Measurements from ENCODE around the gene CADM4. TPM values are rescaled to one million over a fixed set of nuclear protein-coding genes. Genes with fewer than 3 reads are reported as not detected.
"Not testable (repeated sequence)": the region's sequence is repeated elsewhere in the genome, so short reads cannot be mapped to it uniquely, and the experiment has no call there.

Gene CADM4
- polyA plus RNA-seq, 1 donor (not counting 4 experiments of a cell fraction or from before 2014, with no cell fraction given): 4.3 TPM

GRCh38 chr19:43638214-43638994, 1.2 kb downstream of the CADM4 start:
- Histone ChIP-seq H3K9ac (ENCODE audit: control insufficient read depth, extremely low read depth, insufficient read depth, low read length) (no peak overlapping the region), H2AFZ (ENCODE audit: control insufficient read depth, low read length) (no peak overlapping the region), H3K27ac (ENCODE audit: control insufficient read depth, insufficient read depth, low read length) (no peak overlapping the region), H3K79me2 (ENCODE audit: control insufficient read depth, insufficient read depth, low read length) (no peaks in the 10 kb centered on the region), H3K4me1 (ENCODE audit: control insufficient read depth, extremely low read depth, insufficient read depth, low read length) (peaks cover 18% of the 10 kb centered on the region), H3K9me1 (ENCODE audit: control insufficient read depth, extremely low read depth, insufficient read depth, low read length) (no peaks in the 10 kb centered on the region), H3K27me3 (ENCODE audit: control insufficient read depth, extremely low read depth, insufficient read depth, low read length) (peaks cover 15% of the 10 kb centered on the region), H3K9me3 (ENCODE audit: control insufficient read depth, low read depth, low read length) (no peaks in the 10 kb centered on the region), H3K36me3 (ENCODE audit: control insufficient read depth in 2 of 2, extremely low read depth in 1 of 2, insufficient read depth in 2 of 2, low read length in 2 of 2) (no peaks in the 10 kb centered on the region), H3K4me2 (ENCODE audit: control insufficient read depth, extremely low read depth, insufficient read depth, low read depth, low read length) (peak overlapping the region; percentile 27), H4K20me1 (ENCODE audit: control insufficient read depth, extremely low read depth, insufficient read depth, low read length) (no peaks in the 10 kb centered on the region), H3K4me3 (ENCODE audit: control insufficient read depth in 2 of 3, extremely low read depth in 1 of 3, insufficient read depth in 2 of 3, low read depth in 1 of 3, low read length in 3 of 3) (no peak overlapping the region)
- FAIRE-seq (no peak), DNase-seq (ENCODE audit: low read depth, low spot score) (no peak)
- dilution Hi-C loops (cut with MboI; ENCODE audit: extremely low pct_ligation_motif_present, low sequenced_read_pairs): no loop called here
- TF ChIP-seq EZH2 (IDR thresholded peaks at IDR 0.05; ENCODE audit: low read length) (no peak), CTCF (optimal IDR thresholded peaks at IDR 0.05 in 1 of 3, IDR thresholded peaks at IDR 0.05 in 1 of 3, conservative IDR thresholded peaks at IDR 0.05 in 1 of 3; ENCODE audit: extremely low read depth in 1 of 3, insufficient read depth in 2 of 3, low read length in 3 of 3) (no peak)

GRCh38 chr19:43636121-43636683, 3.4 kb downstream of the CADM4 start:
- no peak for TF ChIP-seq EZH2 (IDR thresholded peaks at IDR 0.05; ENCODE audit: low read length)
- TF ChIP-seq CTCF (optimal IDR thresholded peaks at IDR 0.05 in 1 of 3, IDR thresholded peaks at IDR 0.05 in 1 of 3, conservative IDR thresholded peaks at IDR 0.05 in 1 of 3; ENCODE audit: extremely low read depth in 1 of 3, insufficient read depth in 2 of 3, low read length in 3 of 3): no peak
- Histone ChIP-seq H3K9ac (ENCODE audit: control insufficient read depth, extremely low read depth, insufficient read depth, low read length) (no peak overlapping the region), H3K9me3 (ENCODE audit: control insufficient read depth, low read depth, low read length) (no peaks in the 10 kb centered on the region), H4K20me1 (ENCODE audit: control insufficient read depth, extremely low read depth, insufficient read depth, low read length) (no peaks in the 10 kb centered on the region), H3K36me3 (ENCODE audit: control insufficient read depth in 2 of 2, extremely low read depth in 1 of 2, insufficient read depth in 2 of 2, low read length in 2 of 2) (no peaks in the 10 kb centered on the region), H3K4me3 (ENCODE audit: control insufficient read depth in 2 of 3, extremely low read depth in 1 of 3, insufficient read depth in 2 of 3, low read depth in 1 of 3, low read length in 3 of 3) (no peak overlapping the region), H3K79me2 (ENCODE audit: control insufficient read depth, insufficient read depth, low read length) (no peaks in the 10 kb centered on the region), H3K4me2 (ENCODE audit: control insufficient read depth, extremely low read depth, insufficient read depth, low read depth, low read length) (no peak overlapping the region), H3K9me1 (ENCODE audit: control insufficient read depth, extremely low read depth, insufficient read depth, low read length) (no peaks in the 10 kb centered on the region), H2AFZ (ENCODE audit: control insufficient read depth, low read length) (no peak overlapping the region), H3K4me1 (ENCODE audit: control insufficient read depth, extremely low read depth, insufficient read depth, low read length) (peaks cover 20% of the 10 kb centered on the region), H3K27me3 (ENCODE audit: control insufficient read depth, extremely low read depth, insufficient read depth, low read length) (peaks cover 15% of the 10 kb centered on the region), H3K27ac (ENCODE audit: control insufficient read depth, insufficient read depth, low read length) (no peak overlapping the region)
- dilution Hi-C loops (cut with MboI; ENCODE audit: extremely low pct_ligation_motif_present, low sequenced_read_pairs): no loop called here
- FAIRE-seq (no peak), DNase-seq (ENCODE audit: low read depth, low spot score) (no peak)

GRCh38 chr19:43635561-43635940, 4.1 kb downstream of the CADM4 start:
- FAIRE-seq; H3K27ac ChIP-seq (ENCODE audit: control insufficient read depth, insufficient read depth, low read length); H3K4me2 ChIP-seq (ENCODE audit: control insufficient read depth, extremely low read depth, insufficient read depth, low read depth, low read length); H2AFZ ChIP-seq (ENCODE audit: control insufficient read depth, low read length); H4K20me1 ChIP-seq (ENCODE audit: control insufficient read depth, extremely low read depth, insufficient read depth, low read length); H3K9me3 ChIP-seq (ENCODE audit: control insufficient read depth, low read depth, low read length); dilution Hi-C loops (cut with MboI; ENCODE audit: extremely low pct_ligation_motif_present, low sequenced_read_pairs); DNase-seq (ENCODE audit: low read depth, low spot score); H3K9me1 ChIP-seq (ENCODE audit: control insufficient read depth, extremely low read depth, insufficient read depth, low read length); H3K36me3 ChIP-seq (ENCODE audit: control insufficient read depth in 2 of 2, extremely low read depth in 1 of 2, insufficient read depth in 2 of 2, low read length in 2 of 2); H3K4me3 ChIP-seq (ENCODE audit: control insufficient read depth in 2 of 3, extremely low read depth in 1 of 3, insufficient read depth in 2 of 3, low read depth in 1 of 3, low read length in 3 of 3); H3K79me2 ChIP-seq (ENCODE audit: control insufficient read depth, insufficient read depth, low read length); H3K9ac ChIP-seq (ENCODE audit: control insufficient read depth, extremely low read depth, insufficient read depth, low read length): not testable (repeated sequence)
- Histone ChIP-seq H3K27me3 (ENCODE audit: control insufficient read depth, extremely low read depth, insufficient read depth, low read length) (peaks cover 15% of the 10 kb centered on the region), H3K4me1 (ENCODE audit: control insufficient read depth, extremely low read depth, insufficient read depth, low read length) (peaks cover 20% of the 10 kb centered on the region)

Measured in keratinocyte (primary cell).